Omental fat pad (tissue), 4 donors: Measurements from ENCODE around the gene PEPD. TPM values are rescaled to one million over a fixed set of nuclear protein-coding genes. Genes with fewer than 3 reads are reported as not detected.

Experiments used
- ATAC-seq: fragments of 150-250 bp; one replicate; pipeline ENCODE4 v1.9.1; 2016; ENCODE audit warnings: mild to moderate bottlenecking, moderate library complexity; ENCODE audit not compliant: low FRiP score
- DNase-seq: peaks from one replicate; pipeline ENCODE4 v3.0.0-alpha.2; 2019; ENCODE audit warnings: low spot score
- total RNA-seq, 4 donors: library from RNA; depleted of rRNA; stranded (reverse); fragments of >200 nt; gene quantifications; one replicate each; pipeline ENCODE4 v1.1.0, GENCODE V29; 2016
- TF ChIP-seq, protein P1 (sequence below), 3 donors: fragments of 450-650 bp; IDR thresholded peaks; one replicate each; pipeline ENCODE4 v1.5.1; 2016 to 2017; ENCODE audit warnings: antibody characterized with exemption in 3 of 3, mild to moderate bottlenecking in 3 of 3, moderate library complexity in 2 of 3

The PEPD gene
- total RNA-seq, 4 donors from 2014 or later, result 78.9 to 99.3 (median 89.8) TPM

DNA sequence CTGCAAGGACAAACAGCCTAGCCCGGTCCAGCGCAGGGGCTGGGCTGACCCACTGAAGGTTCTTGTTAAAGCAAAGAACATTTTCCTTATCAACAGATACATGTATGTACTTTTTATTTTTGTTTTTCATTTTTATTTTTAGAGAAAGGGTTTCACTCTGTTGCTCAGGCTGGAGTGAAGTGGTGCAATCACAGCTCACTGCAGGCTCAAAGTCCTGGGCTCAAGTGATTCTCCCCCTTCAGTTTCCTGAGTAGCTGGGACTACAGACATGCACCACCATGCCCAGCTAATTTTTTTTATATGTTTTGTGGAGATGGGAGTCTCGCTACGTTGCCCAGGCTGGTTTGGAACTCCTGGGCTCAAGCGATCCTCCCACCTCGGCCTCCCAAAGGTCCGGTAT lies 100.2 kb downstream of the PEPD start:
- DNase-seq (no peak), ATAC-seq (no peak)
- TF ChIP-seq, protein P1, sequence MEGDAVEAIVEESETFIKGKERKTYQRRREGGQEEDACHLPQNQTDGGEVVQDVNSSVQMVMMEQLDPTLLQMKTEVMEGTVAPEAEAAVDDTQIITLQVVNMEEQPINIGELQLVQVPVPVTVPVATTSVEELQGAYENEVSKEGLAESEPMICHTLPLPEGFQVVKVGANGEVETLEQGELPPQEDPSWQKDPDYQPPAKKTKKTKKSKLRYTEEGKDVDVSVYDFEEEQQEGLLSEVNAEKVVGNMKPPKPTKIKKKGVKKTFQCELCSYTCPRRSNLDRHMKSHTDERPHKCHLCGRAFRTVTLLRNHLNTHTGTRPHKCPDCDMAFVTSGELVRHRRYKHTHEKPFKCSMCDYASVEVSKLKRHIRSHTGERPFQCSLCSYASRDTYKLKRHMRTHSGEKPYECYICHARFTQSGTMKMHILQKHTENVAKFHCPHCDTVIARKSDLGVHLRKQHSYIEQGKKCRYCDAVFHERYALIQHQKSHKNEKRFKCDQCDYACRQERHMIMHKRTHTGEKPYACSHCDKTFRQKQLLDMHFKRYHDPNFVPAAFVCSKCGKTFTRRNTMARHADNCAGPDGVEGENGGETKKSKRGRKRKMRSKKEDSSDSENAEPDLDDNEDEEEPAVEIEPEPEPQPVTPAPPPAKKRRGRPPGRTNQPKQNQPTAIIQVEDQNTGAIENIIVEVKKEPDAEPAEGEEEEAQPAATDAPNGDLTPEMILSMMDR (IDR thresholded peaks at IDR 0.05), result no peak

DNA sequence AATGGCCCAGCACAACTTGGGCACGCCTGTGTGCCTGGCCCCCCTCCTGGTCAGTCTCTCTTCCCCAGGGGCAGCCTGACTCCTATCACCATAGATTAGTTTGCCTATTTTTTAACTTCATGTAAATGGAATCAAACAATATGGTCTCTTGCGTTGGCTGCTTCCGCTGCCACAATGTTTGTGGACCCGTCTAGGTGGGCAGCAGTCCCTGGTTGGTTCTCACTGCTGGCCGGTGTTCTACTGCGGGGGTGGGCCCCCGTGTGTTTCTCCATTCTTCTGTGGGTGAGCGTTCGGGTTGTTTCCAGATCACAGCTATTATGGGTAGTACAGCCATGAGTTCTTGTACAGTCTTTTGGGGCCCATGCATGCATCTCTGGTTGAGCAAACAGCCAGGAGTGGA lies 100.8 kb downstream of the PEPD start:
- DNase-seq, result no peak
- ATAC-seq, result no peak
- TF ChIP-seq, protein P1 (IDR thresholded peaks at IDR 0.05), result no peak

DNA sequence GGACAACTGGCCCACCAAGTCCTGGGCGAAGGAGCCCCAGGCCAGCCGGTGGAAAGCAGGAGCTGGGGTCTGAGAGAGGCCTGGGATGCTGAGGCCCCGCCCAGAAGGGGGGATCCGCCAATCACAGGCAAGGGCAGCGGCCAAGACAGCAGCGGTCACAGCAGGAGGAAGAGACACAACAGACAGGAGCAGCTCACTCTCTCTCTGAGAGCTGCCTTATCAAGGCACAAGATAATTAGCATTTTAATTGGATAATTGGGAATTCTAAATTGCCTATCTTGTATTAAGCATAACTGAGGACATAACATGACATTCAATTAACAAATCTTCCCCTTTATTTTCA lies 101.8 kb downstream of the PEPD start:
- ATAC-seq, result no peak
- no peak for DNase-seq
- TF ChIP-seq, protein P1 (IDR thresholded peaks at IDR 0.05), result no peak

DNA sequence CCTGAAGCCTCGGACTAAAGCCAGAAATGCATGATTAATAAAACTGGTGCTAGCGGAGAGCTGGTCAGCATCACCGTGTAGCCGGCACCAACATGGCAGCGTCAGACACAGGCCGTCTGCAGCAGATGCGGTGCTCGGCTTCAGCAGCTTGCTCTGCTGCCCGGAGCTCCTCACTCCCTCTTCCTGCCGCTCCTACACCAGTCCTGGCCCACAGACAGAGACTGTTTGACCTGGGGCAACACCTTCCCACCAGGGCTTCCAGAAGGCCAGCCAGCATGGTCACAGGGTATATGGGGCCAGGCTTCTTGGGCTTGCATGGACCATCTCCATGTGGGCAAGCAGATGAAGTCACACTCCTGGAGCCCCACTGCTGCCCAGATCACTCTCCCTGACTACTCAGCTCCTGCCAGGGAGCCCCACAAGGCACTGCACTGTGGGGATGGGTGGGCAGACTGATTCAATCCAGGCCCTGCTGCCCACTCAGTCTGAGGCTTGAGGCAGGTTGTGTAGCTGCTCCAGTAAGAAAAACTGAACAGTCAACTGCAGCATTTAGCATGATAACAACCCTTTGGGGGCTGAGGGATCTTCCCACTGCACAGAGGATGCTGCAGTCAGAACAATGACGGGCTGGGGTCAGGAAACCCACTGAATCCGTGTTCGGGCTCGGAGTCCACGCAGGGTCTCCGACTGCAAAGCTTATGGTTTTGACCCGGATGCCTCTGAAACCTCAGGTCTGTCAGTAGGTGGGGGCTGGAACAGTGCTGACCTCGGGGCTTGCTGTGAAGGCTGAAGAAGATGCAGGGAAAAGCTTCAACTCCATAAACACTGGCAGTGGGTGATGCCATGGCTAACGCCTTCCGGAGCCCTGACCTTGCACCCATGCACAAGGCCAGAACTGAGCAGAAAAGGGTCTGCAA lies 102.5 kb downstream of the PEPD start:
- DNase-seq (no peak), ATAC-seq (no peak)
- TF ChIP-seq, protein P1 (IDR thresholded peaks at IDR 0.05), result no peak

DNA sequence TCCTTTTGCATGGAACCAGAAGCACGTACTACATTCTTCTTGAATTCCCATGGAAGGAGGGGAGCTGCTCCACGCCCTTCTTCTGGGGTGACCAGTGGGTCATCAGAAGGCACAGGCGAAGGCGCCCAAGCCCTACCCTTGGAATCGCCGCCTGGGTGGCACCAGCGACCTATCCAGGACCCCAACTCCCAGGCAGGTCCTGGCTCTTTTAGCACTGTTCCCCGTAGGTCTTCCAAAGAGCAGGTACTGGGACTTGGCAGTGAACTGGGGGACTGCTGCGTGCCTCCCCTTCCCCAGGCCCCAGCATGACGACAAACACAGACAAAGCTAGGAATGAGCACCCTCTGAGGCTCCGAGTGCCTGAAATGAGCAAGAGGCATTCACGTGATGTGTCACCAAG lies 103.1 kb downstream of the PEPD start:
- TF ChIP-seq, protein P1 (IDR thresholded peaks at IDR 0.05), result no peak
- no peak for ATAC-seq

DNA sequence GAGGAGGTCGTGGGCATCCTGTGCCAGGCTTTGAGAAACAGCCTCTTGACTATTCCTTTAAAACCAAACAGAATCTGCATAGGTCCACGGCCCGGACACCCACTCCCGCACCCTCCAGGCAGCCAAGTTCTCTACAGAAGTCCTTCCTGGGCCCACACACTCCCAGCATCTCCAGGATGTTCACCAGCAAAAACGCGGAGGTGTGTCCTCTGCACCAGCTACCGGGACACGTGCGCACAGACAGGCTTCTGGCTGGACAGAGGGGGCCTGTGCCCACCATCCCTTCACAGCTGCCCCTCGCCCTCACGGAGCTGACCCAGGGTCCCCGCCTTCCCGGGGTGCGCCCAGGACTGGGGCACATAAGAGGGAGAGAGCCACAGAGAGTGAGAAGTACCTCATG lies 103.8 kb downstream of the PEPD start:
- no peak for DNase-seq
- no peak for ATAC-seq
- TF ChIP-seq, protein P1 (IDR thresholded peaks at IDR 0.05), result no peak

More for the DNA sequence above, 103.1 kb downstream of the PEPD start:
- DNase-seq, result no peak
